HG02870 (cell line): ENCODE data around the gene MCF2L.
"Not testable (repeated sequence)": the region's sequence is repeated elsewhere in the genome, so short reads cannot be mapped to it uniquely, and the experiment has no call there.

Experiments used
- ATAC-seq: cut with Tn5 transposase; IDR thresholded peaks from one replicate; pipeline ENCODE4 v1.9.1; 2021; ENCODE audit warnings: mild to moderate bottlenecking, moderate library complexity; ENCODE audit not compliant: unreplicated experiment

Gene MCF2L

GRCh38 chr13:113090806-113091205 lies 121.8 kb downstream of the MCF2L start:
- no peak for ATAC-seq

GRCh38 chr13:113091211-113091771 lies 122.3 kb downstream of the MCF2L start:
- ATAC-seq, result no peak

DNA sequence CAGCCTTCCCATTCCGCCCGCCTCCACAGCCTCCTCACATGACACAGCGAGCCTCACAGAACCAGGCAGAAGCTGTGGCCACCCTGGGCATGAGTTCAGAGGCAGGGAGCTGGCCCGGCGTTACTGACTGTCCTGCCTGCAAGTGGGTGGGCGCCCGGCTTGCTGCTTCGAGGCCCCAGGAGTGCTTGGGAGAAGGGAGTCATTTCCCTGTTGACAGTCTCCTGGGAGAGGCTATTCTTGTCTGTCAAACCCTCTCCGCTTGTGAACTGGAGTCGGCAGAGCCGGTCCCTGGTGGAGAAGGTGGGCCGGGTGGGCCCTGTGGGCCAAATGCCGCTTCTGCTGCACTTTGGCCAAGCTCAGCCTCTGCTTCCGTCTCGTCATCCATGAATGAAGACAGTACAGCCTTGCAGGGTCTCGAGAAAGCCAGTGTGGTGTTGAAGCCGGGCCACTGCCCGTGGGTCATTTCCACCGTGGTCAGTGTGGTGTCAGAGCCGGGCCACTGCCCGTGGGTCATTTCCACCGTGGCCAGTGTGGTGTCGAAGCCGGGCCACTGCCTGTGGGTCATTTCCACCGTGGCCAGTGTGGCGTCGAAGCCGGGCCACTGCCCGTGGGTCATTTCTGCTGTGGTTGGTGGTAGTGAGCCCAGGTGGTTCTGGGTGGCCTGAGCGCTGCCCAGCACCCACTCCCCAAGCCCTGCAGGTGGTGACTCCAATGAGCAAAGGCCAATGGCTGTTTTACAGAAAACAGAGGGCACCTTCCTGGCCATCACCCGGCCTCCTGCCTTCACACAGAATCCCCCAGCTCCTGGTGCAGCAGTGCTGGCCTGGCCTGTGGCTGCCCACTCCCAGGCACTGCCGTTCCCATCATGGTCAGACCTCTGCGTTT lies 123.1 kb downstream of the MCF2L start:
- ATAC-seq, result no peak

DNA sequence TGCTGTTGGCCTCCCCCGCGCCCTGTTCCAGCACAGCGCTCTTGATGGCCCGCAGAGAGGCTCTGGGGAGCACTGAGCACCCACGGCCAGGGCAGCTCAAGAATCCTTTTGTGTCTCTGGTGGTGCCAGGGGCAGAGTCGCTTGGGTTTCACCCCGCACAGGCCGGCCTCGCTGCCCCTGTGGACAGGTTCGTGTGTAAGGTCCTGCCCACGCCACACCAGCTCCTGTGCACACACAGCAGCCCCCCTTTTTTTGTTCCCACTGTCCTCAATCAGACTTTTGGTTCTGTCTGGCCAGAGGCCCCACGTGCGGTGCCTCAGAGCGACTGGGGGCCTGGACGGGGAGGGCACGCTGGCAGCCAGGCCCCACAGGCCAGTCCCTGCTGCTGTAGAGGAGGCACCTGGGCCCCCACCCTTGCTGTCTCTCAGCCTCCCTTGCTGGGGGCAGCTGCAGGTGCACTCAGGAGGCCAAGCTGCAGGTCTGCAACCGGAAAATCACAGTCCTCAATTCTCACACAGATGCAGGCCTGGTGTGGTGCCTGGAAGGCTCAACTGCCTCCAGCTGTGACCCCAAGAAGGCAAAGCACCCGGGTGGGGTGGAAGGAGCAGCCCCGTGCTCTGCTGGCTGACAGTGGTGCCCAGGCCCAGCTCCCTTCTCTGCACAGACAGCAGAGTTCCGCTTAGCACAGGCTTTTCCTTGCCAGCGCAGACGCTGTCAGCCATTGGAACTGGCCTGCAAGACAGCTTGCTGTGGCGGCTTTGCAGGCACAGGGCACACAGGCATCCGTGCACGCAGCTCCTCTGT lies 124.0 kb downstream of the MCF2L start:
- ATAC-seq, result no peak

GRCh38 chr13:113093580-113094409 lies 124.8 kb downstream of the MCF2L start:
- ATAC-seq, result no peak

GRCh38 chr13:113094410-113094800 lies 125.4 kb downstream of the MCF2L start:
- ATAC-seq, result no peak

GRCh38 chr13:113095146-113096051 lies 126.4 kb downstream of the MCF2L start:
- no peak for ATAC-seq

- no peak for ATAC-seq
These were observed 127.2 kb downstream of the MCF2L start for GRCh38 chr13:113096052-113096744.

DNA sequence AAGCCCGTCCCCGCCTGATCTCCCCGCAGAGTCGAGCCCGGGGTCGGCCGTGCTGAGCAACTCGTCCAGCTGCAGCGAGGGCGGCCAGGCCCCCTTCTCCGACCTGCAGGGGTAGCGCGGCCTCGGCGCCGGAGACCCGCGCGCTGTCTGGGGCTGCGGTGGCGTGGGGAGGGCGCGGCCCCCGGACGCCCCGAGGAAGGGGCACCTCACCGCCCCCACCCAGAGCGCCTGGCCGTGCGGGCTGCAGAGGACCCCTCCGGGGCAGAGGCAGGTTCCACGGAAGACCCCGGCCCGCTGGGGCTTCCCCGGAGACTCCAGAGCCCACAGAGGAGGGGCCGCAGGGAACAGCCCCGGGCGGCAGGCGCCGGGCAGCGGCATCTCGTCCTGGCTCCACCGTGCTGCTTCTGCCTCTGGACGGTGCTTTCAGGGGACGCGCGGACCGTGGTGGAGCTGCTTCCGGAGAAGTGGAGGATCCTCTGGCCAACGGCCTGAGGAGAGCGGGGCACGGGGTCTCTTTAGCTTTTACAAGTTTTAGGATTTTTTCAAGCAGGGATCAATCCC lies 127.8 kb downstream of the MCF2L start:
- ATAC-seq, result no peak

DNA sequence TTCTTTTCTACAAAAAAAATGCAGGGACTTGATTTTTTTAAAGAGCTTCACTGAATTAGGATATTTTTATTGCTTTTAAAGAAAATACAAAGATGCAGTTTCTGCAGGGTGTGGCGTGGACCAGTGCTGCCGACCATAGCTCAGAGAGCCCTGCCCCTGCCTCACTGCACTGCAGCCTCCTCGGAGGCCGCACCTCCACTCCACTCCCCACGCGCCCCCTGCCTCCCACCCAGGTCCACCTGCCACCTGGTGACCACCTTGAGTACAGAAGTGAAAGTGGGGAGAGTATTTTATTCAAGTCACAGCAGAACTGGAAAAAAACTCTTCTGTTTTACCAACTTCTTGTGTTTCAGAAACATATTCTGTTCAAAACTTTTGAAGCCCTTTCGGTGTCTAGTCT lies 128.6 kb downstream of the MCF2L start:
- no peak for ATAC-seq

- no peak for ATAC-seq
These were observed 129.2 kb downstream of the MCF2L start for GRCh38 chr13:113098162-113098732.

- ATAC-seq, result no peak
These were observed 130.1 kb downstream of the MCF2L start for GRCh38 chr13:113099142-113099541.

GRCh38 chr13:113102302-113102701 lies 133.3 kb downstream of the MCF2L start:
- ATAC-seq, result not testable (repeated sequence)

- ATAC-seq, result no peak
These were observed 133.7 kb downstream of the MCF2L start for GRCh38 chr13:113102727-113103126.

GRCh38 chr13:113103646-113104045 lies 134.6 kb downstream of the MCF2L start:
- no peak for ATAC-seq

- ATAC-seq, result no peak
These were observed 136.3 kb downstream of the MCF2L start, which contains the start of gene F7 for GRCh38 chr13:113105032-113105920. Gene F7 (plus strand): TSS chr13:113105791. CDS start chr13:113105842, 51 bp downstream.

DNA sequence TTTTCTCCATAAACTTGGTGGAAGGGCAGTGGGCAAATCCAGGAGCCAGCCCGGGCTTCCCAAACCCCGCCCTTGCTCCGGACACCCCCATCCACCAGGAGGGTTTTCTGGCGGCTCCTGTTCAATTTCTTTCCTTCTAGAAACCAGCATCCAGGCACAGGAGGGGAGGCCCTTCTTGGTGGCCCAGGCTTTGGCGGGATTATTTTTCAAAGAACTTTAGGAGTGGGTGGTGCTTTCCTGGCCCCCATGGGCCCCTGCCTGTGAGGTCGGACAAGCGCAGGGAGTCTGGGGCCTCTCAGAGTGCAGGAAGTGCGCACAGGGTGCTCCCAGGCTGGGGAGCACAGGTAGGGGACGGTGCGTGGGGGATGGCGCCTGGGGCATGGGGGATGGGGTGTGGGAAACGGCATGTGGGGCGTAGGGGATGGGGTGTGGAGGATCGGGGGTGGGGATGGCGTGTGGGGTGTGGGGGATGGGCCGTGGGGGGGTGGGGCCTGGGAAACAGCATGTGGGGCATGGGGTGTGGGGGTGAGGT lies 137.0 kb downstream of the MCF2L start:
- no peak for ATAC-seq
